GM12892 (cell line): ENCODE data around the gene PGBD5.
A peak's percentile ranks its signal among the peaks of the same experiment; 100 is the strongest.

Source experiments
- DNase-seq: peaks from one replicate; pipeline ENCODE4 v3.0.0; 2011; ENCODE audit not compliant: insufficient read length
- FAIRE-seq: peaks from 2 replicates; lab custom pipeline; 2011; peaks lifted over from hg19 to GRCh38; lab: Jason Lieb, UNC
- POLR2A ChIP-seq: IDR thresholded peaks from 2 replicates; pipeline ENCODE4 v1.6.1; 2011; ENCODE audit warnings: low read depth, low read length, control low read depth
- POLR2AphosphoS5 ChIP-seq: IDR thresholded peaks from 2 replicates; pipeline ENCODE4 v1.6.1; 2011; ENCODE audit warnings: low read depth, low read length, control low read depth
- TAF1 ChIP-seq: IDR thresholded peaks from 2 replicates; pipeline ENCODE4 v1.6.1; 2011; ENCODE audit warnings: low read depth, mild to moderate bottlenecking, control low read depth, low read length, borderline replicate concordance

The PGBD5 gene

GRCh38 chr1:230312676-230313075 lies 113.5 kb downstream of the PGBD5 start:
- no peak for FAIRE-seq

GRCh38 chr1:230310381-230311163 lies 115.6 kb downstream of the PGBD5 start:
- FAIRE-seq (peak; percentile 97), DNase-seq (peak; percentile 63)
- TF ChIP-seq POLR2A (no peak), POLR2AphosphoS5 (no peak), TAF1 (no peak)

More at GRCh38 chr1:230312676-230313075, 113.5 kb downstream of the PGBD5 start:
- TF ChIP-seq TAF1 (no peak), POLR2A (no peak), POLR2AphosphoS5 (no peak)
- no peak for DNase-seq

- DNase-seq = no peak
- TF ChIP-seq POLR2A (no peak), TAF1 (no peak), POLR2AphosphoS5 (no peak)
- no peak for FAIRE-seq
Measured at GRCh38 chr1:230309646-230310177, 116.4 kb downstream of the PGBD5 start.

- FAIRE-seq = no peak
- TF ChIP-seq POLR2A (no peak), POLR2AphosphoS5 (no peak), TAF1 (no peak)
- DNase-seq = no peak
Measured at GRCh38 chr1:230308821-230309220, 117.3 kb downstream of the PGBD5 start.

GRCh38 chr1:230308039-230308438 lies 118.1 kb downstream of the PGBD5 start:
- FAIRE-seq (no peak), DNase-seq (no peak)
- TF ChIP-seq TAF1 (no peak), POLR2AphosphoS5 (no peak), POLR2A (no peak)

- FAIRE-seq = no peak
- no peak for TF ChIP-seq TAF1
- no peak for TF ChIP-seq POLR2A
- no peak for TF ChIP-seq POLR2AphosphoS5
Measured at GRCh38 chr1:230307213-230307612, 118.9 kb downstream of the PGBD5 start.

GRCh38 chr1:230306169-230306568 lies 120.0 kb downstream of the PGBD5 start:
- FAIRE-seq = no peak
- no peak for DNase-seq
- TF ChIP-seq POLR2AphosphoS5 = no peak

More at GRCh38 chr1:230307213-230307612, 118.9 kb downstream of the PGBD5 start:
- DNase-seq = no peak

- DNase-seq (no peak), FAIRE-seq (no peak)
- TF ChIP-seq POLR2A = no peak
- TF ChIP-seq TAF1 = no peak
- no peak for TF ChIP-seq POLR2AphosphoS5
Measured at GRCh38 chr1:230303822-230304221, 122.3 kb downstream of the PGBD5 start.

- no peak for DNase-seq
- TF ChIP-seq POLR2A (no peak), POLR2AphosphoS5 (no peak), TAF1 (no peak)
- FAIRE-seq = no peak
Measured at GRCh38 chr1:230303069-230303468, 123.1 kb downstream of the PGBD5 start.

- TF ChIP-seq POLR2AphosphoS5 = no peak
- no peak for TF ChIP-seq POLR2A
- no peak for TF ChIP-seq TAF1
- FAIRE-seq (no peak), DNase-seq (no peak)
Measured at GRCh38 chr1:230301822-230302221, 124.3 kb downstream of the PGBD5 start.

GRCh38 chr1:230301322-230301721 lies 124.8 kb downstream of the PGBD5 start:
- TF ChIP-seq TAF1 (no peak), POLR2AphosphoS5 (no peak), POLR2A (no peak)
- DNase-seq (no peak), FAIRE-seq (no peak)

- FAIRE-seq (no peak), DNase-seq (no peak)
- TF ChIP-seq TAF1 (no peak), POLR2A (no peak), POLR2AphosphoS5 (no peak)
Measured at GRCh38 chr1:230300322-230301301, 125.5 kb downstream of the PGBD5 start.
